B cell (primary cell): ENCODE data around the gene ABCA4. TPM values are rescaled to one million over a fixed set of nuclear protein-coding genes. Genes with fewer than 3 reads are reported as not detected.

Source experiments
- ATAC-seq: fragments of 200-7000 bp; cut with Tn5 transposase; one replicate; pipeline ENCODE4 v1.10.0; 2021; ENCODE audit warnings: low read depth, mild to moderate bottlenecking, moderate number of reproducible peaks, moderate library complexity
- CTCF ChIA-PET: fragments of 350-600 bp; sonication (Branson Sonifier 250); formaldehyde crosslinking; loops from one replicate; lab custom pipeline; 2021; ENCODE audit warnings: antibody characterized with exemption, inconsistent platforms; lab: Charles Lee
- POLR2A ChIA-PET: fragments of 350-600 bp; sonication (Branson Sonifier 250); formaldehyde crosslinking; loops from one replicate; lab custom pipeline; 2021; ENCODE audit warnings: antibody characterized with exemption; lab: Charles Lee
- DNase-seq: peaks from one replicate; pipeline ENCODE4 v3.0.0; 2013
- H2AFZ ChIP-seq: 2 replicates; pipeline ENCODE4 v1.6.1; 2012; ENCODE audit warnings: mild to moderate bottlenecking, low read depth, low read length; ENCODE audit not compliant: insufficient read depth, poor library complexity, severe bottlenecking
- H3K27ac ChIP-seq, 2 donors: 1 replicate in 1 of 2; 2 replicates in 1 of 2; pipeline ENCODE4 v1.5.1; 2012 to 2013; ENCODE audit warnings: low read length in 2 of 2, mild to moderate bottlenecking in 2 of 2, moderate library complexity in 1 of 2
- H3K27me3 ChIP-seq, 4 experiments: fragments of 200-600 bp in 1 of 4; sonication (generic) in 1 of 4; replicated peaks in 1 of 4; 1 replicate in 2 of 4; 2 replicates in 2 of 4; pipeline versions ENCODE4 v1.6.1 to v1.7.0; 2013 to 2016; ENCODE audit warnings: low read length in 3 of 4, mild to moderate bottlenecking in 2 of 4, mixed read lengths in 1 of 4, moderate library complexity in 1 of 4; ENCODE audit not compliant: insufficient read depth in 4 of 4, control insufficient read depth in 3 of 4; ENCODE audit errors: control extremely low read depth in 1 of 4
- H3K36me3 ChIP-seq, 2 experiments: replicated peaks in 1 of 2; 1 replicate in 1 of 2; 2 replicates in 1 of 2; pipeline versions ENCODE4 v1.6.1 to v1.7.1; 2013; ENCODE audit warnings: low read length in 1 of 2; ENCODE audit not compliant: insufficient read depth in 2 of 2, control insufficient read depth in 1 of 2; ENCODE audit errors: control extremely low read depth in 1 of 2, extremely low read depth in 1 of 2
- H3K4me1 ChIP-seq, 2 donors: fragments of 200-600 bp in 1 of 2; sonication (generic) in 1 of 2; 1 replicate in 1 of 2; 2 replicates in 1 of 2; pipeline versions ENCODE4 v1.5.1 to v1.6.1; 2013 to 2017; ENCODE audit warnings: low read length in 2 of 2; ENCODE audit not compliant: control insufficient read depth in 2 of 2, insufficient read depth in 2 of 2
- H3K4me2 ChIP-seq: replicated peaks from 2 replicates; pipeline ENCODE3; 2012; ENCODE audit warnings: mild to moderate bottlenecking, low read depth, low read length; ENCODE audit not compliant: poor library complexity, severe bottlenecking
- H3K4me3 ChIP-seq, 5 experiments: fragments of 200-600 bp in 1 of 5; sonication (generic) in 1 of 5; 1 replicate in 3 of 5; 2 replicates in 2 of 5; pipeline versions ENCODE4 v1.5.1 to v1.7.0; 2011 to 2016; ENCODE audit warnings: low read length in 4 of 5, mild to moderate bottlenecking in 4 of 5, low read depth in 2 of 5, control low read depth in 1 of 5, moderate library complexity in 1 of 5; ENCODE audit not compliant: insufficient read depth in 1 of 5; ENCODE audit errors: control extremely low read depth in 1 of 5, extremely low read depth in 1 of 5
- H3K79me2 ChIP-seq: fragments of 200-600 bp; sonication (generic); one replicate; pipeline ENCODE4 v1.6.0; 2016; ENCODE audit warnings: low read length; ENCODE audit not compliant: control insufficient read depth, insufficient read depth
- H3K9ac ChIP-seq: fragments of 200-600 bp; sonication (generic); 2 replicates; pipeline ENCODE4 v1.6.1; 2017; ENCODE audit warnings: mild to moderate bottlenecking, low read length, moderate library complexity
- H3K9me3 ChIP-seq, 3 donors: one replicate each; pipeline versions ENCODE4 v1.6.1 to v1.7.1; 2013; ENCODE audit warnings: low read length in 2 of 3; ENCODE audit not compliant: control insufficient read depth in 2 of 3, insufficient read depth in 1 of 3; ENCODE audit errors: control extremely low read depth in 1 of 3
- H4K20me1 ChIP-seq: 2 replicates; pipeline ENCODE4 v1.6.0; 2012; ENCODE audit warnings: mild to moderate bottlenecking, low read length; ENCODE audit not compliant: insufficient read depth, control insufficient read depth, poor library complexity, severe bottlenecking
- H3K27ac Mint-ChIP-seq: one replicate; pipeline ENCODE4 v1.8.0; 2021; ENCODE audit warnings: mixed read lengths
- H3K27me3 Mint-ChIP-seq: one replicate; pipeline ENCODE4 v1.8.0; 2021; ENCODE audit warnings: mixed read lengths
- H3K4me1 Mint-ChIP-seq: one replicate; pipeline ENCODE4 v1.8.0; 2021; ENCODE audit warnings: mixed read lengths
- H3K4me3 Mint-ChIP-seq: one replicate; pipeline ENCODE4 v1.8.0; 2021; ENCODE audit warnings: mixed read lengths
- H3K9me3 Mint-ChIP-seq: one replicate; pipeline ENCODE4 v1.8.0; 2022; ENCODE audit warnings: mixed read lengths; ENCODE audit not compliant: insufficient read depth
- CTCF ChIP-seq: fragments of 200-600 bp; IDR thresholded peaks from one replicate; pipeline ENCODE4 v1.8.0; 2022; ENCODE audit warnings: antibody characterized with exemption, mild to moderate bottlenecking
- EZH2 ChIP-seq: IDR thresholded peaks from 2 replicates; pipeline ENCODE4 v1.6.1; 2012; ENCODE audit warnings: borderline replicate concordance, low read depth, mild to moderate bottlenecking, moderate library complexity, low read length; ENCODE audit not compliant: insufficient read depth, poor library complexity, severe bottlenecking
- WGBS: methylation state at CpG from one replicate; pipeline ENCODE4 v1.1.5; 2013; ENCODE audit warnings: missing lambda C conversion rate; ENCODE audit not compliant: insufficient coverage; 5-methylcytosine and 5-hydroxymethylcytosine counted together
- intact Hi-C: fragments of 100-400 bp; cut with micrococcal nuclease; formaldehyde crosslinking; loops from one replicate; pipeline ENCODE4 v1.10.0; 2022
- polyA plus RNA-seq: library from polyadenylated mRNA; depleted of rRNA; stranded (reverse); fragments of >200 nt; gene quantifications from 2 replicates; pipeline ENCODE4 v1.2.3, GENCODE V29; 2012
- total RNA-seq, 2 donors: library from RNA; stranded (reverse); fragments of 120-200 nt in 1 of 2; gene quantifications; 1 replicate in 1 of 2; 2 replicates in 1 of 2; pipeline versions ENCODE4 v1.2.3 to v1.2.4, GENCODE V29; 2013 to 2022

ABCA4 gene
- total and polyA plus RNA-seq, 2 donors (not counting 1 experiment from before 2014, with no cell fraction given): not detected

GRCh38 chr1:94126651-94127050 is 5.7 kb upstream of the ABCA4 start:
- POLR2A ChIA-PET: no interaction called here

More at GRCh38 chr1:94126651-94127050, 5.7 kb upstream of the ABCA4 start:
- Mint-ChIP-seq H3K4me3 (no peak overlapping the region), H3K27me3 (peaks cover 12% of the 10 kb centered on the region), H3K27ac (no peak overlapping the region), H3K4me1 (no peaks in the 10 kb centered on the region), H3K9me3 (no peaks in the 10 kb centered on the region)
- WGBS: 83% methylated on average over 1 of the region's 3 CpGs
- ATAC-seq (no peak), DNase-seq (no peak)
- TF ChIP-seq CTCF: no peak
- TF ChIP-seq EZH2: no peak
- no peaks in the 10 kb centered on the region for H3K27me3 ChIP-seq
- no peak overlapping the region for H3K27ac ChIP-seq
- H3K9me3 ChIP-seq: no peaks in the 10 kb centered on the region
- H3K79me2 ChIP-seq: no peaks in the 10 kb centered on the region
- CTCF ChIA-PET: no interaction called here
- H2AFZ ChIP-seq: no peak overlapping the region
- no peak overlapping the region for H3K4me3 ChIP-seq
- intact Hi-C loops: no loop called here
- no peaks in the 10 kb centered on the region for H4K20me1 ChIP-seq
- no peaks in the 10 kb centered on the region for H3K4me1 ChIP-seq
- no peak overlapping the region for H3K4me2 ChIP-seq
- no peaks in the 10 kb centered on the region for H3K36me3 ChIP-seq
- no peak overlapping the region for H3K9ac ChIP-seq
